Fibroblast of lung (primary cell): ENCODE results near the gene HIPK2.

ENCODE experiments used
- EZH2 ChIP-seq: IDR thresholded peaks from 2 replicates; pipeline ENCODE4 v1.5.1; 2012; ENCODE audit warnings: low read length, control low read depth, mild to moderate bottlenecking; ENCODE audit errors: missing control alignments
- TF ChIP-seq, protein P1 (sequence below), 2 donors: IDR thresholded peaks in 1 of 2; conservative IDR thresholded peaks in 1 of 2; 1 replicate in 1 of 2; 2 replicates in 1 of 2; pipeline ENCODE4 v1.5.1; 2011 to 2012; ENCODE audit warnings: low read length in 2 of 2, control low read depth in 1 of 2, inconsistent platforms in 1 of 2, low read depth in 1 of 2, mild to moderate bottlenecking in 1 of 2

DNA sequence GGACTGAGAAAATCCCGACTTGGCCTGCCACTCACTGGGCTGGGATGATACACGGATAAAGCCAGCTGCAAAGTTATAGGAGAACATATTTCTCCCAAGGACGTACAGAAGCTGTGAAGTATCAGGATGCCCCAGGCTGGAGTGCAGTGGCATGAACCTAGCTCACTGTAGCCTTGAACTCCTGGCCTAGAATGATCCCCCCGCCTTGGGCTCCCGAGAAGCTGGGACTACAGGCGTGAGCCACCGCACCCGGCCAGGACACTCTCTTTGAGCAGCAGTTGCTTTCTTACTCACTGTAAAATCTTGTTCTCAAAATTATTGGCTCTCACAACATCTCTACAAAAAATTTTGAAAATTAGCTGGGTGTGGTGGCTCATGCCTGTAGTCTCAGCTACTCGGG is 203.9 kb downstream of the HIPK2 start:
- TF ChIP-seq, protein P1, sequence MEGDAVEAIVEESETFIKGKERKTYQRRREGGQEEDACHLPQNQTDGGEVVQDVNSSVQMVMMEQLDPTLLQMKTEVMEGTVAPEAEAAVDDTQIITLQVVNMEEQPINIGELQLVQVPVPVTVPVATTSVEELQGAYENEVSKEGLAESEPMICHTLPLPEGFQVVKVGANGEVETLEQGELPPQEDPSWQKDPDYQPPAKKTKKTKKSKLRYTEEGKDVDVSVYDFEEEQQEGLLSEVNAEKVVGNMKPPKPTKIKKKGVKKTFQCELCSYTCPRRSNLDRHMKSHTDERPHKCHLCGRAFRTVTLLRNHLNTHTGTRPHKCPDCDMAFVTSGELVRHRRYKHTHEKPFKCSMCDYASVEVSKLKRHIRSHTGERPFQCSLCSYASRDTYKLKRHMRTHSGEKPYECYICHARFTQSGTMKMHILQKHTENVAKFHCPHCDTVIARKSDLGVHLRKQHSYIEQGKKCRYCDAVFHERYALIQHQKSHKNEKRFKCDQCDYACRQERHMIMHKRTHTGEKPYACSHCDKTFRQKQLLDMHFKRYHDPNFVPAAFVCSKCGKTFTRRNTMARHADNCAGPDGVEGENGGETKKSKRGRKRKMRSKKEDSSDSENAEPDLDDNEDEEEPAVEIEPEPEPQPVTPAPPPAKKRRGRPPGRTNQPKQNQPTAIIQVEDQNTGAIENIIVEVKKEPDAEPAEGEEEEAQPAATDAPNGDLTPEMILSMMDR (conservative IDR thresholded peaks at IDR 0.05 in 1 of 2, IDR thresholded peaks at IDR 0.05 in 1 of 2; ENCODE audit: low read depth in 1 of 2, low read length in 2 of 2): no peak
- TF ChIP-seq EZH2: no peak
